Prostate gland (tissue), 2 donors: ENCODE results near the gene RTEL1. TPM values are rescaled to one million over a fixed set of nuclear protein-coding genes. Genes with fewer than 3 reads are reported as not detected.
"Not testable (repeated sequence)": the region's sequence is repeated elsewhere in the genome, so short reads cannot be mapped to it uniquely, and the experiment has no call there.

Experiments
- DNase-seq: peaks from one replicate; pipeline ENCODE4 v3.0.0-alpha.2; 2019; ENCODE audit warnings: low spot score
- H3K27ac ChIP-seq, 2 donors: fragments of 200-600 bp; sonication (generic); 2 replicates each; pipeline ENCODE4 v1.5.1; 2017 to 2019
- H3K27me3 ChIP-seq: fragments of 200-600 bp; sonication (generic); replicated peaks from 2 replicates; pipeline ENCODE4 v1.5.1; 2019; ENCODE audit not compliant: insufficient read depth
- H3K36me3 ChIP-seq, 2 donors: fragments of 200-600 bp; sonication (generic); 1 replicate in 1 of 2; 2 replicates in 1 of 2; pipeline versions ENCODE4 v1.5.1 to v1.8.1; 2017 to 2019
- H3K4me1 ChIP-seq: fragments of 200-600 bp; sonication (generic); replicated peaks from 2 replicates; pipeline ENCODE4 v1.5.1; 2019
- H3K4me3 ChIP-seq, 2 donors: fragments of 200-600 bp; sonication (generic); 2 replicates each; pipeline ENCODE4 v1.5.1; 2017 to 2019
- H3K9me3 ChIP-seq: fragments of 200-600 bp; sonication (generic); 2 replicates; pipeline ENCODE4 v1.5.1; 2017
- POLR2A ChIP-seq: fragments of 450-650 bp; IDR thresholded peaks from one replicate; pipeline ENCODE4 v1.6.1; 2016; ENCODE audit warnings: antibody characterized with exemption, mild to moderate bottlenecking
- POLR2AphosphoS5 ChIP-seq: sonication (generic); formaldehyde crosslinking; IDR thresholded peaks from one replicate; pipeline ENCODE4 v1.6.1; 2017; ENCODE audit warnings: antibody characterized with exemption
- WGBS: methylation state at CpG from one replicate; pipeline ENCODE4 v1.1.5; 2018; 5-methylcytosine and 5-hydroxymethylcytosine counted together
- intact Hi-C: fragments of 100-400 bp; cut with DNase I; formaldehyde crosslinking; loops from one replicate; pipeline ENCODE4 v1.14.2; 2022
- total RNA-seq, 2 donors: library from RNA; depleted of rRNA; stranded (reverse); fragments of >200 nt; gene quantifications; one replicate each; pipeline ENCODE4 v1.1.0, GENCODE V29; 2016
- TF ChIP-seq, protein P1 (sequence below), 4 experiments: fragments of 200-600 bp in 2 of 4; fragments of 450-650 bp in 2 of 4; sonication (generic) in 2 of 4; IDR thresholded peaks; 1 replicate in 3 of 4; 2 replicates in 1 of 4; pipeline ENCODE4 v1.5.1; 2016 to 2019; ENCODE audit warnings: antibody characterized with exemption in 4 of 4, mild to moderate bottlenecking in 2 of 4, moderate library complexity in 2 of 4

The RTEL1 gene
- total RNA-seq, 2 donors from 2014 or later, result 21.8 to 42.6 TPM

DNA sequence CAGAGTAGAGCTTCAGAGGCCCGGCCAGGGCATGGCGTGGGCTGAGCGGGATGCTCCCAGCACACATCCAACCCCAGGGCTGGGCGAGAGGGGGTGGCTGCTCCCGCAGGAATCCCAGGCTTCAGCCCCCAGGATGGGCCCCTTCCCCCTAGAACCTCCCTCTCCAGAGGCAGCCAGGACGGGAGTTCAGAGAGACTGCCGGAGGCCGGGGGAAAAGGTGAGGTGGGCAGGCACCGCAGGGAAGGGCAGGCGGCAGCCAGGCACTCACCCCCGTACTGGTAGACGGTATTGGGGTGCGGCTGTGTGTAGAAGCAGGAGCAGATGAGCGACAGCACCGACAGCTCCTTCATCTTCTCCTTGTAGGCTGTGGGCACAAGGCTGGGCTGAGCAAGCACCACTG is 14.2 kb upstream of the RTEL1 start:
- Histone ChIP-seq H3K36me3 (no peaks in the 10 kb centered on the region), H3K27ac (no peak overlapping the region), H3K27me3 (no peaks in the 10 kb centered on the region), H3K4me3 (no peak overlapping the region), H3K9me3 (no peaks in the 10 kb centered on the region), H3K4me1 (no peaks in the 10 kb centered on the region)
- TF ChIP-seq, protein P1, sequence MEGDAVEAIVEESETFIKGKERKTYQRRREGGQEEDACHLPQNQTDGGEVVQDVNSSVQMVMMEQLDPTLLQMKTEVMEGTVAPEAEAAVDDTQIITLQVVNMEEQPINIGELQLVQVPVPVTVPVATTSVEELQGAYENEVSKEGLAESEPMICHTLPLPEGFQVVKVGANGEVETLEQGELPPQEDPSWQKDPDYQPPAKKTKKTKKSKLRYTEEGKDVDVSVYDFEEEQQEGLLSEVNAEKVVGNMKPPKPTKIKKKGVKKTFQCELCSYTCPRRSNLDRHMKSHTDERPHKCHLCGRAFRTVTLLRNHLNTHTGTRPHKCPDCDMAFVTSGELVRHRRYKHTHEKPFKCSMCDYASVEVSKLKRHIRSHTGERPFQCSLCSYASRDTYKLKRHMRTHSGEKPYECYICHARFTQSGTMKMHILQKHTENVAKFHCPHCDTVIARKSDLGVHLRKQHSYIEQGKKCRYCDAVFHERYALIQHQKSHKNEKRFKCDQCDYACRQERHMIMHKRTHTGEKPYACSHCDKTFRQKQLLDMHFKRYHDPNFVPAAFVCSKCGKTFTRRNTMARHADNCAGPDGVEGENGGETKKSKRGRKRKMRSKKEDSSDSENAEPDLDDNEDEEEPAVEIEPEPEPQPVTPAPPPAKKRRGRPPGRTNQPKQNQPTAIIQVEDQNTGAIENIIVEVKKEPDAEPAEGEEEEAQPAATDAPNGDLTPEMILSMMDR (IDR thresholded peaks at IDR 0.05), result no peak
- TF ChIP-seq POLR2AphosphoS5 (no peak), POLR2A (no peak)
- DNase-seq, result no peak
- intact Hi-C loops, result loop anchor here (10.0 kb wide), 1 partner anchor 331 kb away; the partner anchor contains the start of gene SAMD10
- WGBS, result 91% methylated on average over 15 of the region's 15 CpGs

DNA sequence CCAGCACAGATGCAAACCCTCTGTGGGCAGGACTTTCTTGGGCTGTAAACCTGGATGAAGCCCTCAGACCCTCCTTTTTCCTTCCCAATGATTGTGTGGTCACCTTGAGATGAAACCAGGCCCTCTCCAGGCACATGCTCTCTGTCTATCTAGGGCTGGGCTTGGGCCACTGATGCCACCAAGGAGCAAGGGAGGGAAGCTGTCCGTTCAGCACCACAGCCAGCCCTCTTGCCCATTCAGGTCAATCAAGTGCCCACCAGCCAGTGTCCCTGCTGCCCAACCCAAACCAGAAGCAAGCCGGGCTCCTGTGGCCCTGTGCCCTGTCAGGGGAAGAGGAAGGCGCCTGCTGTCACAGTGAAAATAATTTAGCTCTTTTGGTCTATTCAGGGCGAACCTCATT is 12.9 kb upstream of the RTEL1 start:
- Histone ChIP-seq H3K36me3 (no peaks in the 10 kb centered on the region), H3K4me1 (no peaks in the 10 kb centered on the region), H3K4me3 (no peak overlapping the region), H3K9me3 (no peaks in the 10 kb centered on the region), H3K27me3 (no peaks in the 10 kb centered on the region), H3K27ac (no peak overlapping the region)
- intact Hi-C loops, result loop anchor here (10.0 kb wide), 1 partner anchor 330 kb away; the partner anchor contains the start of gene SAMD10
- TF ChIP-seq, protein P1 (IDR thresholded peaks at IDR 0.05), result no peak
- TF ChIP-seq POLR2A (no peak), POLR2AphosphoS5 (no peak)
- no peak for DNase-seq
- WGBS, result 95% methylated on average over 4 of the region's 4 CpGs

DNA sequence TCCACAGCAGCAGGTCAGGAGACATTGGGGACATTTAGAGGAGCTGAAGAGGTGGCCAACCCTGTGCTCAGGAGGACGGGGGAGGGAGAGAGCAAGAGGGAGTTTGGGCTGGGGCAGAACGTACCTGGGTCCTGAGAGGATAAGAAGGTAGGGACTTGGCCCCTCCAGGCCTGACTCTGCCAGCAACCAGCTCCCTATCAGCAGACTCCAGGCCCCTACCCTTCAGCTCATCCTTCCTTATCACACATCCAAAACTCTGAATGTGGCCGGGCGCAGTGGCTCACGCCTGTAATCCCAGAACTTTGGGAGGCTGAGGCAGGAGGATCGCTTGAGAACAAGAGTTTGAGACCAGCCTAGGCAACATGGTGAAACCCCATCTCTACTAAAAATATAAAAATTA is 9.9 kb upstream of the RTEL1 start:
- intact Hi-C loops, result loop anchor here (10.0 kb wide), 1 partner anchor 327 kb away; the partner anchor contains the start of gene SAMD10
- no peak for DNase-seq
- TF ChIP-seq, protein P1 (IDR thresholded peaks at IDR 0.05), result no peak
- TF ChIP-seq POLR2A, result no peak
- TF ChIP-seq POLR2AphosphoS5, result no peak
- no peaks in the 10 kb centered on the region for H3K36me3 ChIP-seq
- H3K27me3 ChIP-seq, result no peaks in the 10 kb centered on the region
- H3K4me3 ChIP-seq, result no peak overlapping the region
- no peaks in the 10 kb centered on the region for H3K4me1 ChIP-seq
- no peaks in the 10 kb centered on the region for H3K9me3 ChIP-seq
- 93% methylated on average over 6 of the region's 6 CpGs for WGBS
- no peak overlapping the region for H3K27ac ChIP-seq

DNA sequence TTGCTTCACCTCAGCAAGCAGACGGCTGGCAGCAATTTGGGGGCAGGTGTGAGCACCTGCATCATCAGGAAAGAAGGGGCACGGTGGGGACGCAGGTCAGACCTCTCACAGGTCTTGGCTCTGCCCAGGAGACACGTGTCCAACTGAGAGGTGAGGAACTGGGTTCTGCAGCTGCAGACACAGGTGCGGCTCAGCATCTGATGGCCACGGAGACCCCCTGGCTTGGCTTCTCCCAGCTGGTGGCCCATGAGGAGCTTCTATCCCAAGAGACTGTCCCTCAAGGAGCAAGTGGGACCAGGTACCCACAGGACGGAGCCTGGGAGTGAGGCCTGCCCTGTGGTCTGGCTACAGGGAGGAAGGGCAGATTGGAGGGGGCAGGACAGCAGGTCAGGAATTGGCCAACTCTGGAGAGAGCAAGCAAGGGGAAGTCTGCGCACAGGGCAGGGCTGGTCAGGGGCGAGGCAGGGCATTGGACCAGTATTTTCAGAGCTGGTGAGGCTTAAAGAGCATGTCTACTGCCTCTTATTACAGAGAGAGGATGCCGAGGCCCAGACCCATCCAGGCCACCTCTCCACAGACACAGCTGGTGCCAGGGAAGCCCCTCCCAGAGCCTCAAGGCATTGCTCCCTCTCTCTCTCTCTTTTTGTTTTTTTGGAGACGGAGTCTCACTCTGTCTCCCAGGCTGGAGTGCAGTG is 9.1 kb upstream of the RTEL1 start:
- TF ChIP-seq, protein P1 (IDR thresholded peaks at IDR 0.05), result no peak
- TF ChIP-seq POLR2AphosphoS5 (no peak), POLR2A (no peak)
- Histone ChIP-seq H3K27me3 (no peaks in the 10 kb centered on the region), H3K9me3 (no peaks in the 10 kb centered on the region), H3K4me1 (peaks cover 3% of the 10 kb centered on the region), H3K27ac (no peak overlapping the region), H3K36me3 (no peaks in the 10 kb centered on the region), H3K4me3 (no peak overlapping the region)
- DNase-seq, result no peak
- intact Hi-C loops, result loop anchor here (10.0 kb wide), 1 partner anchor 326 kb away; the partner anchor contains the start of gene SAMD10
- WGBS, result 79% methylated on average over 11 of the region's 11 CpGs

DNA sequence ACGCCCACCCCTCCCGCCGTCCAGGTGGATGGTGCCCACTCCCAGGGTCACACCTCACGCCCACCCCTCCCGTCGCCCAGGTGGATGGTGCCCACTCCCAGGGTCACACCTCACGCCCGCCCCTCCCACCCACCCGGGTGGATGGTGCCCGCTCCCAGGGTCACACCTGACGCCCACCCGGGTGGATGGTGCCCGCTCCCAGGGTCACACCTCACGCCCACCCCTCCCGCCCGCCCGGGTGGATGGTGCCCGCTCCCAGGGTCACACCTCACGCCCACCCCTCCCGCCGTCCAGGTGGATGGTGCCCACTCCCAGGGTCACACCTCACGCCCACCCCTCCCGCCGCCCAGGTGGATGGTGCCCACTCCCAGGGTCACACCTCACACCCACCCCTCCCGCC is 7.6 kb upstream of the RTEL1 start:
- 88% methylated on average over 8 of the region's 25 CpGs for WGBS
- intact Hi-C loops, H3K27ac ChIP-seq, H3K36me3 ChIP-seq, H3K27me3 ChIP-seq, H3K4me1 ChIP-seq, H3K9me3 ChIP-seq, H3K4me3 ChIP-seq, DNase-seq: not testable (repeated sequence)
